ENCODE data around the gene COPG2. TPM values are rescaled to one million over a fixed set of nuclear protein-coding genes. Genes with fewer than 3 reads are reported as not detected.

The COPG2 gene
- total and polyA plus RNA-seq, 2 donors (not counting 3 experiments of a cell fraction or from before 2014, with no cell fraction given), result 9.4 to 11.6 TPM

GRCh38 chr7:130672146-130672545 is 3.6 kb upstream of the COPG2 start:
- Histone ChIP-seq H3K79me2 (ENCODE audit: control insufficient read depth, insufficient read depth, low read length) (no peaks in the 10 kb centered on the region), H3K9me1 (replicated peaks; ENCODE audit: control insufficient read depth, extremely low read depth, insufficient read depth, low read length) (no peaks in the 10 kb centered on the region), H3K9ac (replicated peaks; ENCODE audit: extremely low read depth, insufficient read depth, low read length) (no peak overlapping the region), H4K20me1 (replicated peaks; ENCODE audit: control insufficient read depth, extremely low read depth, insufficient read depth, low read length) (no peaks in the 10 kb centered on the region), H2AFZ (ENCODE audit: low read depth, low read length) (no peak overlapping the region), H3K4me3 (replicated peaks in 1 of 3; ENCODE audit: insufficient read depth in 1 of 3, low read depth in 1 of 3, low read length in 3 of 3) (no peak overlapping the region), H3K36me3 (ENCODE audit: control insufficient read depth in 2 of 2, extremely low read depth in 1 of 2, insufficient read depth in 2 of 2, low read length in 2 of 2) (no peaks in the 10 kb centered on the region), H3K9me3 (replicated peaks; ENCODE audit: control insufficient read depth, insufficient read depth, low read length) (no peaks in the 10 kb centered on the region), H3K4me2 (ENCODE audit: insufficient read depth, low read length) (no peak overlapping the region), H3K27me3 (ENCODE audit: control insufficient read depth in 2 of 2, insufficient read depth in 2 of 2, low read length in 2 of 2) (peaks cover 2 to 14% of the 10 kb centered on the region in 2 experiments), H3K27ac (ENCODE audit: insufficient read depth, low read depth, low read length) (no peak overlapping the region), H3K4me1 (ENCODE audit: control insufficient read depth, extremely low read depth, insufficient read depth, low read length) (peaks cover 4% of the 10 kb centered on the region)
- CTCF ChIA-PET, result no interaction called here
- no peak for FAIRE-seq
- no TSS peak for BruUV-seq (replicated peaks)
- POLR2A ChIA-PET, result no interaction called here
- DNase-seq (ENCODE audit: low read depth, low spot score), result no peak
- dilution Hi-C loops (cut with MboI; ENCODE audit: extremely low pct_ligation_motif_present, low sequenced_read_pairs), result no loop called here
- TF ChIP-seq CTCF (IDR thresholded peaks at IDR 0.05; ENCODE audit: extremely low read depth in 1 of 2, insufficient read depth in 1 of 2, low read depth in 1 of 2, low read length in 2 of 2) (no peak), POLR2AphosphoS5 (IDR thresholded peaks at IDR 0.05; ENCODE audit: insufficient read depth, low read depth, low read length) (no peak), MYC (IDR thresholded peaks at IDR 0.05; ENCODE audit: low read depth, low read length) (no peak), POLR2A (IDR thresholded peaks at IDR 0.05; ENCODE audit: low read depth, low read length) (no peak), EZH2 (IDR thresholded peaks at IDR 0.05; ENCODE audit: borderline replicate concordance, low read depth, low read length, severe bottlenecking) (no peak), JUN (IDR thresholded peaks at IDR 0.05; ENCODE audit: borderline replicate concordance, insufficient read depth, insufficient read length, low read depth) (no peak), MAX (IDR thresholded peaks at IDR 0.05; ENCODE audit: insufficient read depth, insufficient read length) (no peak), GATA2 (IDR thresholded peaks at IDR 0.05; ENCODE audit: insufficient read depth, insufficient read length, low read depth, low read length) (no peak), FOS (IDR thresholded peaks at IDR 0.05; ENCODE audit: borderline replicate concordance, insufficient read depth, low read length) (no peak)
- intact Hi-C loops (cut with micrococcal nuclease), result no loop called here
